GM21529 (cell line): ENCODE measurements around the gene SMPD2.
"Not testable (repeated sequence)": the region's sequence is repeated elsewhere in the genome, so short reads cannot be mapped to it uniquely, and the experiment has no call there.

Experiments
- ATAC-seq: cut with Tn5 transposase; IDR thresholded peaks from one replicate; pipeline ENCODE4 v1.9.1; 2021; ENCODE audit not compliant: unreplicated experiment

The SMPD2 gene

GRCh38 chr6:109458774-109459531 is 18.4 kb downstream of the SMPD2 start:
- ATAC-seq, result peak; percentile 25

DNA sequence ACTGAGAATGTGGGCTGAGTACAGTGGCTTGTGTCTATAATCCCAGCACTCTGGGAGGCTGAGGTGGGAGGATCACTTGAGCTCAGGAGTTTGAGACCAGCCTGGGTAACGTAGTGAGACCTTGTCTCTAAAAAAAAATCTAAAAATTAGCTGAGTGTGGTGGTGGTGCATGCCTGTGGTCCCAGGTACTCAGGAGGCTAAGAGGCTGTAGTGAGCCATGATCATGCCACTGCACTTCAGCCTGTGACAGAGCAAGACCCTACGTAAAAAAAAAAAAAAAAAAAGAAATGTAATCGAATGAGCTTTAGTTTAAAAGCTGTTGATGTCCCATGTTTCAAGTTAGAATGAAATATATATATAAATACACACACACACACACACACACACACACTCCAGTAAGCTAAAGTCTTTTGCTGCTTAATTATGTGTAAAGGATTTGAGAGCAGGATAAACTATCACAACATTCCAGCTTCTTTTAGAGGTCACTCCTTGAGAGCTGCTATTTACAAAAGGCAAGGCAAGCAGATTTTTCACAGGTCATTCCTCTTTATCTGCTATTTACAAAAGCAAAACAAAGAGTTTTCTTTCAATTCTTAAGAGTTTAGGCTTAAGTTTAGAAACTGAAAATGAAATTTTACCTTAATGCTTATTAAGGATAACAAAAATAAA is 19.8 kb downstream of the SMPD2 start:
- no peak for ATAC-seq

- ATAC-seq, result not testable (repeated sequence)
Measured at GRCh38 chr6:109461205-109461604, 20.7 kb downstream of the SMPD2 start.

GRCh38 chr6:109461733-109462526 is 21.4 kb downstream of the SMPD2 start:
- ATAC-seq, result no peak

DNA sequence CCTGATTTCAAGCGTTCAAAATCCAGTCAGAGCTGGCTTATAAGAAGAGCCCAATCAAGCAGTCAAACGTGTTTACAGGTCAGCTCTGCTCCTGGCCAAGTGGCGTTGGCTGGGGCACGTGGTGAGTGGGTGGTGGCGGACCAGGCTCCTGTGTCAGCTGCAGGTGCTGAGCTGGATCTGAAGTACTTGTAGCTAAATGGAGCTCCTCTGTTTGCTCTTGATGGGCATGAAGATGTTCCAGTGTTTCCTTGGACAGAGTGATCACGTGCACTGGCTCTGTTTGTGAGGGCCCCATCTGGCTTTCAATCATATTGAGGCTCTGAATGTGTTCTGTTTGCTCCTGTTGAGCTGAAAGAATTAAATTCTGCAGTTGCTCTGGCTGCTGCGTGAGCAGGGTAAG is 25.2 kb downstream of the SMPD2 start:
- no peak for ATAC-seq

GRCh38 chr6:109466212-109466923 is 25.8 kb downstream of the SMPD2 start:
- no peak for ATAC-seq

GRCh38 chr6:109467696-109468095 is 27.2 kb downstream of the SMPD2 start:
- ATAC-seq, result no peak

DNA sequence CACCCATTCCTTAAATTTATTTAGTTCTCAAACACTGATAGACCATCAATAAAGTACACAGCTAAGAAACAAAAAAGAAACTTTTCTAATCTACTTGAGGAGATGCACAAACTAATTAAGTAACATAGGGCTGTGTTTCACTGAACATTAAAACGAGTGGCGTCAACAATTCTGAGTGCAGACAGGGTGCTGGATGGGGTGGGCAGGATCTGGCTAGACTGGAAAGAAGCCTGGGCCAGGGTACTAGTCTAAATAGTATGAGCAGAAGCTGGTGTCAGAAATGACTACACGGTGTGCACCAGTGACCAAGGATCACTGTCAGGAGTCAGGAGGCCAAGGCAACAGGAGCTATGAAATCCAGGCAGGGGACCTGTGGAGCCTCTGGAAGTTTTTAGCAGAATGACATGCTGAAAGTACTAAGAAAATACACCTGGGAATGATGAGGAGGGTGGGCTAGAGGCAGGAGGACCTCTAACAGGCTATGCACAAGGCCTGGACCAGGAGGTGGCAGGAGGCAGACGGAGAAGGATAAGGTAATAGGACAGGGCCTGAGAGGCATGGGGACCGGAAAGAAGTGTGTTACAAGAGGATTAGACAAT is 29.2 kb downstream of the SMPD2 start:
- ATAC-seq, result no peak

DNA sequence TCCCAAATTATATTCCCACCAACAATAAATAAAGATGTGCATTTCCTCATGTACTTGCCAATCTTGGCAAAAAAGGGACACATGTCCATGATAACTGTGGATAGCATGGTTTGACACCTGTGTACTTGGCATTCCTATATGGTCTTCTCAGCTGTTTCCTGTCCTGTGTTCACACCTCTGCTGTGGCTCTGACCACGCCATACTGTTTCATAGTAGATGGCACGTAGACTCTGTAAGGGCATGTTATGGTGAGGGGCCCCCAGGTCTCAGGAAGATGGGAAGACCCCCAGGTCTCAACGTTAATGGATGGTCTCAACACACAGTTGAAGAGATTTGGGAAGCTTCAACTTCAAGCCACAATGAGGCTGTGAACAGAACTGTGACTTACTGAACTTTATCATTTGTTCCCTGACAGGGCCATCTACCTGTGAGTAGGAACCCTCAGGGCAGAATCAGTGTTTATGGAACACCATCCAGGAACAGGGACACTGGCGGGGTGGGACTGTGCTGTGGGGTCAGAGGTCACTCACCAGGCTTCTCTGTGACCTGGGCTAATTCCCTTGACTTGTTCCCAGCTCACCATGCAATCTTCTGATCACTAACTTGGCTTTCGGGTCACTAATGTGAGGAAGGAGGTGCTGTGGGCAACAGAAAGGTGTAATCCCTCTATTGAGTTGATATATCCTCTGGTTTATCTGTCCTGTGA is 30.7 kb downstream of the SMPD2 start:
- ATAC-seq, result no peak

- peak; percentile 68 for ATAC-seq
Measured at GRCh38 chr6:109472132-109472995, 31.8 kb downstream of the SMPD2 start.

- ATAC-seq, result no peak
Measured at GRCh38 chr6:109473120-109473519, 32.6 kb downstream of the SMPD2 start.

DNA sequence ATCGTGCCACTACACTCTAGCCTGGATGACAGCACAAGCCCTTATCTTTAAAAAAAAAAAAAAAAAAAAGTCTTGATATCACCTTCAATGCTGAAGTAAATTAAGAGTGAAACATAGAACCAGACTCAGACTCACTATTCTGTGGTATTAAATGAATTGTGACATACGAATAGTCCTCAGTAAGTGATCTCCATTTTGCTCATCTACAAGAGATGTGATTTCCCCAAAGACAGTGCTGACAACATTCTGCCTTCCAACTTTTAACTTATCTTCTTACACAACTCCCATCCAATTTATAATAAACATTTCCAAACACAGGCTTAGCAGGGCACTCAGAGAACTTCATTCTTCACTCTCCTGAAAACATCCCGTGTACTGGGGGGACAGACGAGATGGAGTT is 34.5 kb downstream of the SMPD2 start:
- ATAC-seq, result no peak

DNA sequence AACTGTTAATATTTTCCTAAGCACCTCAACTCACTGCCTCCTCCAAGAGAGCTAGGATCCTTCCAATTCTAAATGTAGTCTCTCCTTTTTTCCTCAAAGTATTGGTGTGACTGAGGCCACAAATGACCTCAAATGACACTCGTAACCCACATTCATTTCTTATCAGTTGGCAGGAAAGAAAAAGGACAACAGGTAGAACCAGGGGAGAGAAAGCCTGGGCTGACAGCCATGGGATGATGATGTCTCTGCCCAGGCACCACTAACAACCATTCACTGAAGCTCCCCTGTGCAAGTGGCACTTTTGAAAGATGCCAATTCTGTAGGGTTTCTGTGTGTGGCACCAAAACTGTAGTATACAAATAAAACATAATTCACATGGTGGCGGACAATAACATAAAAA is 35.1 kb downstream of the SMPD2 start:
- no peak for ATAC-seq

DNA sequence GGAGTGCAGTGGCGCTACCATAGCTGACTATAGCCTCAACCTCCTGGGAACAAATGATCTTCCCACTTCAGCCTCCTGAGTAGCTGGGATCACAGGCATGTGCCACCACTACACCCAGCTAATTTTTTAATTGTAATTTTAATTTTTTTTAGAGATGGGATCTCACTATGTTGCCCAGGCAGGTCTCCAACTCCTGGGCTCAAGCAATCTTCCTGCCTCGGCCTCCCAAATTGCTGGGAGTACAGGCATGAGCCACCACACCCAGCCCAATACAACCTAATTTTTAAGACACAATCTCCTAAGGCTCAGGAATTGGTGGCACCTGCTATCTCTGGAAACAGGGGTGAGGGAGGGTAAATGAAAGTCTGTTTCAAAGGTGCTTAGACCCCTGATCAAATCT is 36.7 kb downstream of the SMPD2 start:
- no peak for ATAC-seq

- ATAC-seq, result no peak
Measured at GRCh38 chr6:109477725-109478124, 37.2 kb downstream of the SMPD2 start.

- no peak for ATAC-seq
Measured at GRCh38 chr6:109478222-109478805, 37.8 kb downstream of the SMPD2 start.

DNA sequence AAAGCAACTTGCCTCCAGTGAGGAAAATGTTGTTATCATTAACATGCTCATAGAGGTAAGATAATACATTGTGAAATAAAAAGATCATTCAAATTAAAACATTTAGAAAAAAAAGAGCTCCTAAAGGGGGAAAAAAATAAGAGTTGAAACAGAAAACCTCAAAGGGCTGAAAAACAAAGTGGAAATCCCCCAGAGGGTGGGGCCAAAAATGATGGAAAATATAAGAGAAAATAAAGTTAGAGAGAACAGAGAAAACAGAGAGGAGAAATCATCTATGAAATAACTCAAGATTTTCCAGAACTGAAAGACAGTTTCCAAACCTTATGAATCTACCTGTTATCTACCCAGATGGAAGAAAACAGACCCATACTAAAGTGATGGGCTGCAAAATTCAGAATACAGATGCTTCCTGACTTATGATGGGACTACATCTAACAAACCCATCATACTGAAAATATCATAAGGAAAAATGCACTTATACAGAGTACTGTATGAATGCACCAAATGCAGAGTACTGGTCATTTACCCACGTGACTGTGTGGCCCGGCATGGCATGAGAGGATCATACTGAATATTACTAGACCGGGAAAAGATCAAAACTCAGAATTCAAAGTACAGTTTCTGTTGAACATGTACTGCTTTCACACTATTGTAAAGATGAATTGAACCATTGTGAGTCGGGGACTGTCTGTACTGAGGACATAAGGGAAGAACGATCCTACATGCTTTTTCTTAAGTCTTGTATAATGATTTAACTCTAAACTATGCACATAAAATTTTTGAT is 38.5 kb downstream of the SMPD2 start:
- ATAC-seq, result no peak

DNA sequence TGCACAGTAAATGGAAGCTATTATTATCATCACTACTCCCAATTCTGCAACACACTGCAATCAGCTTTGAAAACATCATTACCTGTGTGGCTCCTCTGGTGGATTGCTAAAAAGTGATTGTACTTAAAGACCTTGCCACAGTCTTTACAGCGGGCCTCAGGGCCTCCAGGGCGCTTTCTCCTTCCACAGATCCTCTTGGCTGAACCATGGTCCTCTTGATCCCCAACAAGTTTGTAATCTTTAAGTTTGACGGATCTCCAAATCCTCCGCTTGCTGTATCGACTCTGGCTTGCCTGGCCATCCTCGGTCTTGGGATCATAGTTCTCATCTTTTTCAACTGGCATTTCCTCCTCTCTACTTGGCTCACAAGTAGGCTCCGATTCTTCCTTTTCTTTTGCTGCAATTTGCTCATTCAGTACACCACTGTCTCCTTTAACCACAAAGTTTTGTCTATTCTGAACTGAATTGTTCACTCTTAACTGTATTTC is 40.5 kb downstream of the SMPD2 start:
- no peak for ATAC-seq
